Lung (tissue), 12 donors: ENCODE results near the gene NACC2. TPM values are rescaled to one million over a fixed set of nuclear protein-coding genes. Genes with fewer than 3 reads are reported as not detected.

ENCODE experiments used
- ATAC-seq: fragments of 200-7000 bp; cut with Tn5 transposase; one replicate; pipeline ENCODE4 v1.9.1; 2020; ENCODE audit warnings: moderate number of reproducible peaks; ENCODE audit not compliant: insufficient read depth, low FRiP score
- DNase-seq, 3 donors: peaks; one replicate each; pipeline ENCODE4 v3.0.0-alpha.2; 2013 to 2017
- H3K27ac ChIP-seq, 2 donors: one replicate each; pipeline ENCODE4 v1.5.1; 2013; ENCODE audit warnings: mild to moderate bottlenecking in 2 of 2, moderate library complexity in 2 of 2, control low read depth in 1 of 2, inconsistent platforms in 1 of 2, low read depth in 1 of 2, low read length in 1 of 2
- H3K27me3 ChIP-seq, 3 donors: one replicate each; pipeline ENCODE4 v1.5.1; 2013; ENCODE audit warnings: low read length in 2 of 3; ENCODE audit not compliant: control insufficient read depth in 3 of 3, insufficient read depth in 3 of 3
- H3K36me3 ChIP-seq, 4 donors: one replicate each; pipeline ENCODE4 v1.5.1; 2013; ENCODE audit warnings: low read length in 4 of 4, mild to moderate bottlenecking in 1 of 4, moderate library complexity in 1 of 4; ENCODE audit not compliant: control insufficient read depth in 4 of 4, insufficient read depth in 4 of 4
- H3K4me1 ChIP-seq, 5 donors: one replicate each; pipeline ENCODE4 v1.5.1; 2013; ENCODE audit warnings: low read length in 5 of 5, mild to moderate bottlenecking in 2 of 5, moderate library complexity in 1 of 5; ENCODE audit not compliant: control insufficient read depth in 5 of 5, insufficient read depth in 5 of 5
- H3K4me3 ChIP-seq: one replicate; pipeline ENCODE4 v1.5.1; 2013; ENCODE audit warnings: mild to moderate bottlenecking, control low read depth, moderate library complexity
- H3K9ac ChIP-seq, 2 donors: one replicate each; pipeline ENCODE4 v1.5.1; 2013; ENCODE audit warnings: low read length in 2 of 2, control low read depth in 1 of 2; ENCODE audit not compliant: insufficient read depth in 1 of 2
- H3K9me3 ChIP-seq, 4 donors: one replicate each; pipeline ENCODE4 v1.5.1; 2013; ENCODE audit warnings: low read length in 3 of 4, mild to moderate bottlenecking in 1 of 4, moderate library complexity in 1 of 4; ENCODE audit not compliant: control insufficient read depth in 4 of 4, insufficient read depth in 3 of 4
- WGBS, 2 donors: extraction: QIAGEN DNeasy Blood & Tissue Kit; methylation state at CpG; one replicate each; pipeline ENCODE4 v1.1.7; 2013; 5-methylcytosine and 5-hydroxymethylcytosine counted together
- polyA plus RNA-seq, 2 donors: library from polyadenylated mRNA; stranded (reverse); fragments of 200-250 nt; gene quantifications; one replicate each; pipeline ENCODE4 v1.2.1, GENCODE V29; 2013
- total RNA-seq, 2 donors: library from RNA; depleted of rRNA in 1 of 2; stranded (reverse); fragments of >200 nt in 1 of 2; gene quantifications; one replicate each; pipeline ENCODE4 v1.2.1, GENCODE V29; 2014 to 2021
- TF ChIP-seq, protein P1 (sequence below): IDR thresholded peaks from 2 replicates; pipeline ENCODE4 v1.5.1; 2012; ENCODE audit warnings: mild to moderate bottlenecking; ENCODE audit errors: control extremely low read depth, extremely low read depth
- donor health status: control.
- donor health status: control.
- donor health status: Bipolar disorder and iron deficiency.
- donor health status: healthy.
- donor health status: DM: yes; HTN: yes; CAD: no.

NACC2 gene
- total and polyA plus RNA-seq, 4 donors = 5.9 to 32.7 (median 10.5) TPM

DNA sequence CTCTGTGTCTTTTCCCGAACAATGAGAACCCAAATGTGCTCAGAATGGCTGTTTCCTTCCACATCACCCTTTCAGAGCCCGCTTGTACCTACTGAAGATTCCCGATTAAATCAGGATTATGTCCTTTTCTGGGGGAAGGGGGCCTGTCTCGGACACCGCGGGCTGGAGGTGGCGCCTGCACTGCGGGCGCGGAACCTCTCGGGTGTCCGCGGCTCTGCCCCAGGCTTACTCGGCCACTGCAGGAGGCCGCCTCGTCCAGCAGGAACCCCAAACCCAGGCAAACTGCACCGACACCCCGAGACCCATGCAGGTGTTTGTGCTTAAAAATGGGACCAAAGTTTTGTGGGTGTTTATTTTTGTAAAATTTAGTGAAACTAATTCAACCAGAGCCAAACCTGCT, 32.2 kb upstream of the NACC2 start:
- peaks cover 0 to 24% (median 13%) of the 10 kb centered on the region in 3 donors for H3K27me3 ChIP-seq
- no peak overlapping the region for H3K4me3 ChIP-seq
- H3K9me3 ChIP-seq = no peaks in the 10 kb centered on the region
- 86% methylated on average over 18 of the region's 18 CpGs for WGBS, 2 donors
- no peak overlapping the region for H3K27ac ChIP-seq
- peaks cover 0 to 11% (median 7%) of the 10 kb centered on the region in 5 donors for H3K4me1 ChIP-seq
- no peak overlapping the region for H3K9ac ChIP-seq
- TF ChIP-seq, protein P1, sequence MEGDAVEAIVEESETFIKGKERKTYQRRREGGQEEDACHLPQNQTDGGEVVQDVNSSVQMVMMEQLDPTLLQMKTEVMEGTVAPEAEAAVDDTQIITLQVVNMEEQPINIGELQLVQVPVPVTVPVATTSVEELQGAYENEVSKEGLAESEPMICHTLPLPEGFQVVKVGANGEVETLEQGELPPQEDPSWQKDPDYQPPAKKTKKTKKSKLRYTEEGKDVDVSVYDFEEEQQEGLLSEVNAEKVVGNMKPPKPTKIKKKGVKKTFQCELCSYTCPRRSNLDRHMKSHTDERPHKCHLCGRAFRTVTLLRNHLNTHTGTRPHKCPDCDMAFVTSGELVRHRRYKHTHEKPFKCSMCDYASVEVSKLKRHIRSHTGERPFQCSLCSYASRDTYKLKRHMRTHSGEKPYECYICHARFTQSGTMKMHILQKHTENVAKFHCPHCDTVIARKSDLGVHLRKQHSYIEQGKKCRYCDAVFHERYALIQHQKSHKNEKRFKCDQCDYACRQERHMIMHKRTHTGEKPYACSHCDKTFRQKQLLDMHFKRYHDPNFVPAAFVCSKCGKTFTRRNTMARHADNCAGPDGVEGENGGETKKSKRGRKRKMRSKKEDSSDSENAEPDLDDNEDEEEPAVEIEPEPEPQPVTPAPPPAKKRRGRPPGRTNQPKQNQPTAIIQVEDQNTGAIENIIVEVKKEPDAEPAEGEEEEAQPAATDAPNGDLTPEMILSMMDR = no peak
- no peak for ATAC-seq
- H3K36me3 ChIP-seq = no peaks in the 10 kb centered on the region
- DNase-seq = no peak

DNA sequence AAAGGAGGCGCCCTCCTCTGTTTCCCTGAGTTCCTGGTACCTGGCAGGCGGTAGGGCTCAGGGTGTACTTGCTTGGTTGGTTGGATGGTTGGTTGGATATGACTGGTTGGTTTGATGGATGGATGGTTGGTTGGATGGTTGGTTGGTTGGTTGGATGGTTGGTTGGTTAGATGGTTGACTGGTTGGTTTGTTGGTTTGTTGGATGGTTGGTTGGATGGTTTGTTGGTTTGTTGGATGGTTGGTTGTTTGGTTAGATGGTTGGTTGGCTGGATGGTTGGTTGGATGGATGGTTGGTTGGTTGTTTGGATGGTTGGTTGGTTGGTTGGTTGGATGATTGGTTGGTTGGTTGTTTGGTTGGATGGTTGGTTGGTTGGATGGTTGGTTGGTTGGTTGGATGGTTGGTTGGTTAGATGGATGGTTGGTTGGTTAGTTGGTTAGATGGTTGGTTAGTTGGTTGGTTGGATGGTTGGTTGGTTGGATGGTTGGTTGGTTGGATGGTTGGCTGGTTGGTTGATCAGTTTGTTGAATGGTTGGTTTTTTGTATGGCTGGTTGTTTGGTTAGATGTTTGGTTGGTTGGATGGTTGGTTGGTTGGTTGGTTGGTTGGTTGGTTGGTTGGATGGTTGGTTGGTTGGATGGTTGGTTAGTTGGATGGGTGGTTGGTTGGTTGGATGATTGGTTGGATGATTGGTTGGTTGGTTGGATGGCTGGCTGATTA, 30.0 kb upstream of the NACC2 start:
- WGBS, 2 donors = 93% methylated on average over 2 of the region's 2 CpGs
- Histone ChIP-seq H3K36me3 (no peaks in the 10 kb centered on the region), H3K4me3 (no peak overlapping the region), H3K27ac (no peak overlapping the region), H3K9ac (no peak overlapping the region), H3K4me1 (peaks cover 0 to 7% (median 2%) of the 10 kb centered on the region in 5 donors), H3K9me3 (no peaks in the 10 kb centered on the region), H3K27me3 (peaks cover 0 to 8% (median 3%) of the 10 kb centered on the region in 3 donors)
- no peak for ATAC-seq
- DNase-seq = no peak
- TF ChIP-seq, protein P1 = no peak

DNA sequence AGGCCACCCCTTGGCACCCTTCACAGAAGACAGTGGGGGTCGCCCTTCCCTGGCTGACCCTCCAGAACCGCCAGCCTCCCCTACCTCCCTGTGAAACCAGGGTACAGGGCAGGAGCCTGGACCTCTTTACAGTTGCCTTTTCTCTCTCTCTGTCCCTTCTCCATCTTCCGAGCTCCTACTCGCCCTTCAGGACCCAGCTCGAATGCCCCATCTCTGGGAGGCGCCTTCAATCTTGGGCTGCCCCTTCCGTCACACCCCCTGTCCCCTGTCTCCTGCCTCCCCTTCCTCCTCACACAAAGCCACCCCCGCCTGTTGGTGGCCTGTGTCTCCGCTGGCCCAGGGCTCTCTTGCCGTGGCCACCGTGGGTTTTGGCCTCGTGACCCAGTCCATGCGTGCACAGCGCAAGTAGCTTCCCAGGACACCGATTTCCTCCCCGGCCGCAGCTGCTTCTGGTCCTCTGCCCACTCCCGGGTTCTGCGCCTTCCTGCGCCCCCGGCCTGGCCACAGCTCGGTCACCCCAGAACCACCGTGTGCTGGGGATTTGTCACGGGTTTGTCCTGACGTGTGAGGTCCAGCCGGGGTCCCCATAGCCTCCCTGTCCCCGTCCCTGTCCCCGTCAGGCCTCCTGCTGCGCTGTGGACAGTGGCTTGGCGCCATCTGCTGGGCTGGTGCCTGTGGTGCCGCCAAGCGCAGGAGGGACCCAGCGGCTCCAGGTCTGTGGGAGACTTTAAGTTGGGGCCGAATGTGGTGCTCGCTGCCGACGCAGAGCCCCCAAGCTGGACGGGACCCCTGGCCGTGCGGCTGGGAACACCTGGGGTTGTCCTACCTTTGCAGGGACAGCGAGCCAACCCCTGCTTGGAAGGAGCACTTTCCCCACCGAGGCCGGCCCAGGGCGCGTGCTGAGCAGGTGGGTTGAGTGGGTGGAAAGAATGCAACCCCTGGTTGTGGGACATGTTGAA, 27.6 kb upstream of the NACC2 start:
- no peak overlapping the region for H3K9ac ChIP-seq
- H3K4me1 ChIP-seq = peaks cover 0 to 17% (median 6%) of the 10 kb centered on the region in 5 donors
- TF ChIP-seq, protein P1 = peak; percentile 97
- H3K4me3 ChIP-seq = no peak overlapping the region
- WGBS, 2 donors = 27 to 29% methylated on average over 45 of the region's 45 CpGs
- ATAC-seq (no peak), DNase-seq (peak; percentile 67 to 74 (median 70))
- H3K27me3 ChIP-seq = peaks cover 0 to 7% (median 2%) of the 10 kb centered on the region in 3 donors
- H3K9me3 ChIP-seq = no peaks in the 10 kb centered on the region
- no peak overlapping the region for H3K27ac ChIP-seq
- H3K36me3 ChIP-seq = no peaks in the 10 kb centered on the region
